H1 (cell line): ENCODE results near the gene ATF3. TPM values are rescaled to one million over a fixed set of nuclear protein-coding genes. Genes with fewer than 3 reads are reported as not detected.

Experiments
- ATF2 ChIP-seq: IDR thresholded peaks from 2 replicates; pipeline ENCODE4 v1.6.1; 2012; ENCODE audit warnings: low read length, inconsistent platforms
- POLR2A ChIP-seq, 2 experiments: IDR thresholded peaks; 1 replicate in 1 of 2; 2 replicates in 1 of 2; pipeline ENCODE4 v1.6.1; 2011; ENCODE audit warnings: low read depth in 2 of 2, low read length in 2 of 2, mild to moderate bottlenecking in 2 of 2; ENCODE audit errors: control extremely low read depth in 1 of 2
- RFX5 ChIP-seq: IDR thresholded peaks from 2 replicates; pipeline ENCODE4 v1.6.1; 2011; ENCODE audit warnings: low read depth, low read length, improper control_type of control experiment, borderline replicate concordance
- SUZ12 ChIP-seq: fragments of 200-600 bp; sonication (generic); IDR thresholded peaks from 2 replicates; pipeline ENCODE4 v1.6.1; 2012; ENCODE audit warnings: mild to moderate bottlenecking, inconsistent platforms, low read length, moderate library complexity, mixed read lengths
- polyA plus RNA-seq, 7 experiments: library from polyadenylated mRNA; depleted of rRNA in 3 of 7; stranded (reverse) in 5 of 7; unstranded in 2 of 7; fragments of >200 nt in 5 of 7; fragments of 200-250 nt in 2 of 7; gene quantifications; 1 replicate in 5 of 7; 2 replicates in 1 of 7; 4 replicates in 1 of 7; pipeline versions ENCODE4 v1.2.1 to v1.2.3, GENCODE V29; 2011 to 2013; ENCODE audit warnings: missing spikeins in 2 of 7, mixed read lengths in 2 of 7
- total RNA-seq: library from RNA; stranded (reverse); fragmentation: NEBNext Ultra II Directional; extraction: Animal tissue kit (Norgen Biotek cat#: 25700); gene quantifications from 2 replicates; pipeline ENCODE4 v1.2.1, GENCODE V29; 2021

Gene ATF3
- total and polyA plus RNA-seq, 2 of the 8 experiments (the other 6 are each of a cell fraction or from before 2014, with no cell fraction given), result 12.2 to 27.7 TPM

- TF ChIP-seq POLR2A (IDR thresholded peaks at IDR 0.05; ENCODE audit: control extremely low read depth in 1 of 2, low read depth in 2 of 2, low read length in 2 of 2) (0 out of 3 replicates have a peak, but pooled peaks of 1 of the 2 experiments have one; percentile 36), SUZ12 (no peak), RFX5 (no peak), ATF2 (no peak)
Observed at GRCh38 chr1:212614453-212615200, 6.1 kb downstream of the ATF3 start (continued).
